Measurements from ENCODE around the gene PHYHIPL.

PHYHIPL gene

GRCh38 chr10:59176241-59177030 lies at the start of gene PHYHIPL:
TSS of gene PHYHIPL (plus strand) at chr10:59176643. CDS start at chr10:59176854, 211 bp downstream.
- H3K4me3 ChIP-seq: no peak within 1 kb of the TSS
- no peak within 1 kb of the TSS for H3K9ac ChIP-seq (ENCODE audit: insufficient read length)
- no peak for DNase-seq (ENCODE audit: low read depth, low spot score)
- no peaks in the 10 kb centered on the region for H3K36me3 ChIP-seq (ENCODE audit: insufficient read depth, low read length)
- H3K27ac ChIP-seq: no peak within 1 kb of the TSS
- TF ChIP-seq EZH2 (IDR thresholded peaks at IDR 0.05) (no peak), FOXP2 (optimal IDR thresholded peaks at IDR 0.05; ENCODE audit: control extremely low read depth, extremely low read length, insufficient read depth) (no peak), POLR2AphosphoS5 (IDR thresholded peaks at IDR 0.05; ENCODE audit: borderline replicate concordance, low read depth, low read length) (no peak)
- H3K9me3 ChIP-seq (ENCODE audit: low read depth, low read length): no peaks in the 10 kb centered on the region

DNA sequence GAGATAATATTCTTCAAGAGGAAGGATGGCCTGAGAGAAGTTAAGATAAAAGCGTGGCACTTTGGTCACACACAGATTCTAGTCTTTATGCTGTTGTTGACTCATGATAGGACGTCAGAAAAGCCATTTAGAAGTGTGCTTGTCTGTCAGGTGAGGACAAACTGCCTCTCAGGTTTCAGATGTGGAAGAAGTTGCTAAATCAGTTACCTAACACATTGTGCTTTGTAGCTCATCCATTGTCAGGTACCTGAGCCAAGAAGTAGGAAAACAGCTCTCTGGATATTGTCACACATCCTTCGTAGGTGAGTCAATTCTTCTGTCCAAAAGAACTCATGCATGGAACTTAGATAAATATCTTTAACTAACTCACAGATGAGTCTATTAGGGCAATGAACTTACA lies 49.5 kb upstream of the PHYHIPL start:
- Histone ChIP-seq H3K9me3 (ENCODE audit: low read depth, low read length) (no peaks in the 10 kb centered on the region), H3K9ac (ENCODE audit: insufficient read length) (no peak overlapping the region), H3K27ac (no peak overlapping the region), H3K36me3 (ENCODE audit: insufficient read depth, low read length) (no peaks in the 10 kb centered on the region), H3K4me3 (no peak overlapping the region)
- DNase-seq (ENCODE audit: low read depth, low spot score): no peak
- TF ChIP-seq EZH2 (IDR thresholded peaks at IDR 0.05): no peak

DNA sequence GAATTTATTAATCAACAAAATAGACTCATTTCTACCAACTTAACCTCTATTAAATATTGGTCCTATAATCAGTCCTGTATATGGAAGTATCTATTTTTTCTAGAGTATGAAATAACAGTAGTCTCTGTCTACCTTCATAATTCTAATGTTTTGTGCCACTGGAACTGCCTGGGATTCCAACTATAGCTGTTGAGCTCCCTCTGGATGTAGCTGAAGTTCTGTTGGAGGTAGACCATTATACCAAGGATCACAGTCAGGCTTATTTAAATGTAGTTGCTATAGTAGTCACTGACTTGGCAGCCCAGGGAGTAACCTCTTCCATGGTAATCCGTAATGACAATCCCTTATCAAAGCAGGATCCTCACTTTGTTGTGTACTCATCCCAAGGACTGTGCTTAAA lies 48.5 kb upstream of the PHYHIPL start:
- H3K36me3 ChIP-seq (ENCODE audit: insufficient read depth, low read length): no peaks in the 10 kb centered on the region
- no peak overlapping the region for H3K27ac ChIP-seq
- DNase-seq (ENCODE audit: low read depth, low spot score): no peak
- no peak overlapping the region for H3K9ac ChIP-seq (ENCODE audit: insufficient read length)
- TF ChIP-seq EZH2 (IDR thresholded peaks at IDR 0.05) (no peak), POLR2AphosphoS5 (IDR thresholded peaks at IDR 0.05; ENCODE audit: borderline replicate concordance, low read depth, low read length) (no peak), FOXP2 (optimal IDR thresholded peaks at IDR 0.05; ENCODE audit: control extremely low read depth, extremely low read length, insufficient read depth) (no peak)
- H3K9me3 ChIP-seq (ENCODE audit: low read depth, low read length): no peaks in the 10 kb centered on the region
- no peak overlapping the region for H3K4me3 ChIP-seq

DNA sequence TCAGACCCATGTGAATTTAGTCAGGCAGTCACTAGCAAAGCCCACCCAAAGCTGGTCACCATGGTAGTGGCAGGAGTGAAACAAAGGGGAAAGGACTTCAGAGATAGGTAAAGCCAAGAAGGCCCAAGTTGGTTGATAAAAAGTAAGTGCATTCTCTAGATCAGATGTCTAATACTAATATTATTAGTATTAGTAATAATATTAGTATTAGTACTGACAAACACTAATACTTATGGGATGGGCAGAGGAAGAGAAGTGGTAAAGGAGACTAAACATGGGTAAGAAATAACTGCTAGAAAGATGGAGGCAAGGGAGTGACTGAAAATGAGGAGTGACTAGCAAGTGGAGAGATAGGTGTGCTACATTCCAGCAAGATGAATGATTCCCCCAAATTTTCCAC lies 46.6 kb upstream of the PHYHIPL start:
- Histone ChIP-seq H3K27ac (no peak overlapping the region), H3K4me3 (no peak overlapping the region), H3K36me3 (ENCODE audit: insufficient read depth, low read length) (no peaks in the 10 kb centered on the region), H3K9ac (ENCODE audit: insufficient read length) (no peak overlapping the region), H3K9me3 (ENCODE audit: low read depth, low read length) (no peaks in the 10 kb centered on the region)
- TF ChIP-seq POLR2AphosphoS5 (IDR thresholded peaks at IDR 0.05; ENCODE audit: borderline replicate concordance, low read depth, low read length) (no peak), EZH2 (IDR thresholded peaks at IDR 0.05) (no peak), FOXP2 (optimal IDR thresholded peaks at IDR 0.05; ENCODE audit: control extremely low read depth, extremely low read length, insufficient read depth) (no peak)
- no peak for DNase-seq (ENCODE audit: low read depth, low spot score)

GRCh38 chr10:59131666-59132065 lies 44.8 kb upstream of the PHYHIPL start:
- H3K9me3 ChIP-seq (ENCODE audit: low read depth, low read length): no peaks in the 10 kb centered on the region
- TF ChIP-seq EZH2 (IDR thresholded peaks at IDR 0.05) (no peak), POLR2AphosphoS5 (IDR thresholded peaks at IDR 0.05; ENCODE audit: borderline replicate concordance, low read depth, low read length) (no peak), FOXP2 (optimal IDR thresholded peaks at IDR 0.05; ENCODE audit: control extremely low read depth, extremely low read length, insufficient read depth) (no peak)
- H3K36me3 ChIP-seq (ENCODE audit: insufficient read depth, low read length): no peaks in the 10 kb centered on the region
- no peak overlapping the region for H3K4me3 ChIP-seq
- no peak overlapping the region for H3K27ac ChIP-seq
- no peak for DNase-seq (ENCODE audit: low read depth, low spot score)
- no peak overlapping the region for H3K9ac ChIP-seq (ENCODE audit: insufficient read length)

GRCh38 chr10:59133841-59134593 lies 42.4 kb upstream of the PHYHIPL start:
- no peak for DNase-seq (ENCODE audit: low read depth, low spot score)
- no peak overlapping the region for H3K4me3 ChIP-seq
- TF ChIP-seq FOXP2 (optimal IDR thresholded peaks at IDR 0.05; ENCODE audit: control extremely low read depth, extremely low read length, insufficient read depth) (no peak), EZH2 (IDR thresholded peaks at IDR 0.05) (no peak), POLR2AphosphoS5 (IDR thresholded peaks at IDR 0.05; ENCODE audit: borderline replicate concordance, low read depth, low read length) (no peak)

GRCh38 chr10:59134785-59135184 lies 41.7 kb upstream of the PHYHIPL start:
- no peak for TF ChIP-seq POLR2AphosphoS5 (IDR thresholded peaks at IDR 0.05; ENCODE audit: borderline replicate concordance, low read depth, low read length)
- no peak for TF ChIP-seq EZH2 (IDR thresholded peaks at IDR 0.05)
- TF ChIP-seq FOXP2 (optimal IDR thresholded peaks at IDR 0.05; ENCODE audit: control extremely low read depth, extremely low read length, insufficient read depth): no peak
- no peak overlapping the region for H3K27ac ChIP-seq
- H3K9ac ChIP-seq (ENCODE audit: insufficient read length): no peak overlapping the region
- DNase-seq (ENCODE audit: low read depth, low spot score): no peak
- H3K36me3 ChIP-seq (ENCODE audit: insufficient read depth, low read length): no peaks in the 10 kb centered on the region
- no peaks in the 10 kb centered on the region for H3K9me3 ChIP-seq (ENCODE audit: low read depth, low read length)
- H3K4me3 ChIP-seq: no peak overlapping the region

More at GRCh38 chr10:59133841-59134593, 42.4 kb upstream of the PHYHIPL start:
- Histone ChIP-seq H3K9ac (ENCODE audit: insufficient read length) (no peak overlapping the region), H3K36me3 (ENCODE audit: insufficient read depth, low read length) (no peaks in the 10 kb centered on the region), H3K27ac (no peak overlapping the region), H3K9me3 (ENCODE audit: low read depth, low read length) (no peaks in the 10 kb centered on the region)

- no peak for DNase-seq (ENCODE audit: low read depth, low spot score)
- H3K4me3 ChIP-seq: no peak overlapping the region
- H3K36me3 ChIP-seq (ENCODE audit: insufficient read depth, low read length): no peaks in the 10 kb centered on the region
- no peak overlapping the region for H3K9ac ChIP-seq (ENCODE audit: insufficient read length)
- no peaks in the 10 kb centered on the region for H3K9me3 ChIP-seq (ENCODE audit: low read depth, low read length)
- TF ChIP-seq FOXP2 (optimal IDR thresholded peaks at IDR 0.05; ENCODE audit: control extremely low read depth, extremely low read length, insufficient read depth) (no peak), EZH2 (IDR thresholded peaks at IDR 0.05) (no peak), POLR2AphosphoS5 (IDR thresholded peaks at IDR 0.05; ENCODE audit: borderline replicate concordance, low read depth, low read length) (no peak)
- no peak overlapping the region for H3K27ac ChIP-seq
Measured at GRCh38 chr10:59135275-59135674, 41.2 kb upstream of the PHYHIPL start.

All from SK-N-MC (cell line).